ENCODE data around the gene EXOC3L1.

EXOC3L1 gene

DNA sequence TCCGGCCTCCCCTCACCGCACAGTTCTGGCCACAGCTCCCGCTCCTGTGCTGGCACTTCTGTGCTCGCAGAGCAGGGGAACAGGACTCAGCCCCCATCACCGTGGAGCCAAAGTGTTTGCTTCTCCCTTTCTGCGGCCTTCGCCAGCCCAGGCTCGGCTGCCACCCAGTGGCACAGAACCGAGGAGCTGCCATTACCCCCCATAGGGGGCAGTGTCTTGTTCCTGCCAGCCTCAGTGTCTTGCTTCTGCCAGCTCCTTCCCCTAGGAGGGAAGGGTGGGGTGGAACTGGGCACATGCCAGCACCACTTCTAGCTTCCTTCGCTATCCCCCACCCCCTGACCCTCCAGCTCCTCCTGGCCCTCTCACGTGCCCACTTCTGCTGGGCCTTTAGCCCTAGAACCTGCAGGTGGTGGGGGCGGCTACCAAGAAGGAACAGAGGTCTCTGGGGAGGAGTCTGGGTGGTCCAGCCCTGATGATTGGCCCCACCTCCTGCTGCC, 8.3 kb upstream of the EXOC3L1 start:
- no peak for DNase-seq

GRCh38 chr16:67197704-67198103, 7.8 kb upstream of the EXOC3L1 start:
- no peak for DNase-seq

GRCh38 chr16:67196881-67197280, 6.9 kb upstream of the EXOC3L1 start:
- DNase-seq, result no peak

DNA sequence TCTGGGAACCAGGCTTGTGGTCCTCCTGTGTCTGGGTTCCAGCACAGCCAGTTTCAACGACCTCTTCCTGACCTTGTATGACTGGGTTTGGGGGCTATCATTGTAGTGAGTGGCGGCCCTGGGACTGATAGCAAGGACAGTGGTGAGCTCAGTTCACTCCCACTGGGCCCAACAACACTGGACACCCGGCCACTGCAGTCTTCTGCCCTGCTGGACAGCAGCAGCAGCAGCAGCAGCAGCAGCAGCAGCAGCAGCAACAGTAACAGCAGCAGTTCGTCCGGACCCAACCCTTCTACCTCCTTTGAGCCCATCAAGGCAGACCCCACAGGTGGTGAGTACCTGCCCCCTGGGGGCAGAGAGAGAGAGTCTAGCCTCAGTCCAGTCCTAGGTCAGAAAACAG, 5.7 kb upstream of the EXOC3L1 start:
- DNase-seq, result no peak

GRCh38 chr16:67194260-67194659, 4.3 kb upstream of the EXOC3L1 start:
- no peak for DNase-seq

DNA sequence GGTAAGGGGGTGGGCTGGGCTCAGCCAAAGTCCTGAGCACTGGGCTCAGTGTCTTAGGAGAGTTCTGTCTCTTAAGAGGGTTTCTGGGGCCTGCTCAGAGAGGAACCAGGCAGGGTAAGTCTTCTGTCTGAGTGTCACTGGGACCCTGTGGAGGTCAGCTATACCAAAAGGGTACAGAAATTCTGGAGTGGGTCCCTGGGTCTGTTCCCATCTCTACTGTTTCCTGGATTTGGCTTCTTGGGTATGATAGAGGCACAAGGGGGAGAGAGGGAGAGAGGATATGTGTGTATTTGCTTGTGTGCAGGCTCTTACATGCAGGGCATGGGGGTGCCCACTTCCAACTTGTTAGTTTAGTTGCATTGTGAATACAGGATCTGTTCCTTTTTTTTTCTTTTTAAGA, 3.6 kb upstream of the EXOC3L1 start:
- no peak for DNase-seq

DNA sequence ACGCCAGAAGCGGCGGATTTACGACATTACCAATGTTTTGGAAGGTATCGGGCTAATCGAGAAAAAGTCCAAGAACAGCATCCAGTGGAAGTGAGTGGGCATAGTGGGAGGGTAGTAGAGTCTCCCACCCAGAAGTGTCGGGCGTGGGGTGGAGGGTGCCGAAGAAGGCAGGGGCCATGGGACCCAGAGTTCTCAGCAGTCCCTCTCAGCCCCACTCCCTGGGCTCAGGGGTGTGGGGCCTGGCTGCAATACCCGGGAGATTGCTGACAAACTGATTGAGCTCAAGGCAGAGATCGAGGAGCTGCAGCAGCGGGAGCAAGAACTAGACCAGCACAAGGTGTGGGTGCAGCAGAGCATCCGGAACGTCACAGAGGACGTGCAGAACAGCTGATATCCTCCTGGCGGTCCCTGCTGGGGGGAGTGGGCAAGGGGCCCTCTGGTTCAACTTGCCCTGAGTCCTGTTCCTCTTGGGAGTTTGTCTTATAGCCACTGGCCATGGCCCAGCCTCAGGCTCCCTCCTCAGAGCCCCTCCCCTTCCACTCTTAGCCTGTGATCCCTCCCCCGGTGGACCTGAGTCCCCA, 2.9 kb upstream of the EXOC3L1 start:
- no peak for DNase-seq

- peak; percentile 41 for DNase-seq
These were observed 2.2 kb upstream of the EXOC3L1 start, which contains the start of gene E2F4 for GRCh38 chr16:67191995-67192681. Gene E2F4, plus strand, starts transcription at chr16:67192155. Its CDS starts 73 bp downstream, at chr16:67192228.

DNA sequence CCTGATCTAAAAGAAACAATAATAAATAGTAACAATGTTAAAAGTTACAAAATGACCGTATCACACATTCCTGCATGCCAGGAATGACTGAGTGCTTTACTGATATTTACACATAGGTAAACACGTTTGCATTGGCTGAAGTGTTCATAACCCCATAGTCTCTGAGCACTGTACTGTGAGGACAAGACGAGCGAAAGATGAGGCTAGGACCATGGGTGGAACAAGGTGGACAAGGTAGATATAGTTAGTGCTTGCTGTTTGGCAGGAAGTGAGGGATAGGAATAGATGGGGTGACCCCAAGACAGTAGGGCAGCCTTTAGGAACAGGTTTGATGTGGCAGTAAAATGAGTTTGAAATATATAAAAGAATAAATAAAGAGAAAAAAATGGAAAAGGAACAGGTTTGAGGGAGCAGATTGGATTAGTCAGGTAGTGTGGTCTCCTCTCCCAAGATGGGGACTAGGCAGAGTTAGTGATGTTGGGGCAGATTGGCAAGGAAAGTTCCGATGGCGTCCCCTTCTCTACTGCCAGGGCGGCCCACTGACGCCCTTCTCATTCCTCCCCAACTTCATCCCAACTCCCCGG, 1.6 kb upstream of the EXOC3L1 start:
- no peak for DNase-seq

DNA sequence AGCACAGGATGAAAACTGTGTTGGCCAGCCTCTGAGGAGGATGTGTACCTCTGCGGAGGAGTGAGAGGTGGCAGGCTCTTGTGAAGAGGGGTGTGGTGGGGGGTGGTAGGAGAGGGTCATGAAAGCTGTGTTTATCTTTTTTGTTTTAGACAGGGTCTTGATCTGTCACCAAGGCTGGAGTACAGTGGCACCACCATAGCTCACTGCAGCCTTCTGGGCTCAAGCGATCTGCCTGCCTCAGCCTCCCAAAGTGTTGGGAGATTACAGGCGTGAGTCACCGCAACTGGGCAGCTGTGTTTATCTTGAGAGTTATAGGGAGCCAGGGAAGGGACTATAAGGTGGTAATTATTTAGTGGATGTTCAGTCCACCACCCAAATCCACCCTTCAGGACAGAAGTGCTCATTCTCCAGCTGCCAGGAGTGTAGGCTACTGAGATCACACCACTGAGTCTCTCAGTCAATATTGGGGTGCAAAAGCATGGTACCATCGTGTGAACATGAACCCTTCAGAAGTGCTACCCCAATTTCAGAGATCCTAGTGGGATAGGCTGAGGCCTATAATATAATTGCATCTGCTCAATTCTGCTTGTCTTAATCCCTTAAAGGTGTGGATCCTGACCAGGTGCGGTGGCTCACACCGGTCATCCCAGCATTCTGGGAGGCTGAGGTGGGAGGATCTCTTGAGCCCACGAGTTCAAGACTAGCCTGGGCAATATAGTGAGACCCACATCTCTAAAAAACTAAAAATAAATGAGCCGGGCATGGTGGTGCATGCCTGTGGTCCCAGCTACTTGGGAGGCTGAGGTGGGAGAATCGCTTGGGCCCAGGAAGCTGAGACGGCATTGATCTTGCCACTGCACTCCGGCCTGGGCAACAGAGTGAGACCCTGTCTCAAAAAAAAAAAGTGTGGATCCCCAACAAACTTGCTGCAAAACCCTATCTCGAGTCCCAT, 788 bp upstream of the EXOC3L1 start:
- DNase-seq, result no peak

- DNase-seq, result no peak
These were observed 1.1 kb downstream of the EXOC3L1 start for GRCh38 chr16:67188798-67189197.

- no peak for DNase-seq
These were observed 1.6 kb downstream of the EXOC3L1 start for GRCh38 chr16:67188323-67188722.

GRCh38 chr16:67187175-67187890, 2.6 kb downstream of the EXOC3L1 start:
- DNase-seq, result no peak

DNA sequence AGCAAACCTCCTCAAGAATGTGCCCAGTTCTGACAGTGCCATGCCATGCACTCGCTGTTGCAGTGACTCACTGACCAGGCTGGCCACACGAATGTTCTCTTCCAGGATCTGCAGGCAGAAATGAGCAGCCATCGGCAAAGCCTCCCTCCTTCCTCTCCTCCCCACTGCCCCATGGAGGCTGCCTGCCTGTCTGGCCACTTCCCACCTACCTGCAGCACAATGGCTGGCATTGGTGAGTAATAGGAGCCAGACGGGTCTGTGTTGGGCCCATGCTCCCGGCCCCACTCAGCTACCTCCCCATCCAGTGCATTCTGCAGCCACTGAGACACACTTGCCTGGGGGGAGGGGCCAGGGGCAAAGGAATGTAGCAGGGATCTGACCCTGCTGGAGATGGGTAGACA, 3.4 kb downstream of the EXOC3L1 start:
- no peak for DNase-seq

- no peak for DNase-seq
These were observed 4.2 kb downstream of the EXOC3L1 start for GRCh38 chr16:67185651-67186134.

GRCh38 chr16:67184995-67185650, 4.8 kb downstream of the EXOC3L1 start:
- peak; percentile 80 for DNase-seq

GRCh38 chr16:67184453-67184994, 5.4 kb downstream of the EXOC3L1 start:
- DNase-seq, result no peak

DNA sequence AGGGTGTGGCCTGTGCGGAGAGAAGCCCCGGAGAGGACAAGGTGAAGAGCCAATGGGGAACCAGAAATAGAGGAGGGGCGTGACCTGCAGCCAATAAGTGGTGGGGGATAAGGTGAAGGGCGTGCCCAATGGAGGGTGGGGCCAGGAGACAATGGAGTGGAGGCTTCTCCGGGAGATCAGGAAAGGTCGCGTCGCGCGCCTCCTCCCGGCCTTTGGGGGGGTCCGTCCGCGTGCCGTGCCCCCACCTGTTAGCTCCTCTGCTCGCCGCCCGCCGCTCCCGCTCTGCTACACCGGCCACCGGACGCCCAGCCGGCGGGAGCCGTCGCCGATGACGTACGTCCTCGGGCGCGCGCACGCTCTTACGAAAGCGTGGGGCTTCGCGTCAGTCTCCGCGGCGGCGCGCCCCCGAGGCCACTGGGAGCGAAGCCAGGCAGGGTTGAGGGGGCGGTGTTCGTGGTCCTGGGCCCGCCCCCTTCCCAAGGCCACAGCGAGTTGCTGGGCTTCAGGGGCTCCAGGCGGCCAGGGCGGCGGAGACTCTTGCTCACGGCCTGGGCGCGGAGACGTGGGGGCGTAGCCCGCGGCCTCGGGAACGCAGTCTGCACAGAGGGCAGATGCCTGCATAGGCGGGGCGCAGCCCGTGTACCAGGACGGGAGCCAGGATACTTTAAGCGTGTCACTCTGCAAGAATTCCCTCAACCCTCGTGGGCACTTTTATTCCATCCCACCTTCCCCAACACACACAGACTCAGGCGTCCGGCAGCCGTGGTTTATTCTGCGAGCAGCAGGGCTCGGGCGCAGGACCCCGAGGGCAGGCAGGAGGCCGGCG, 6.1 kb downstream of the EXOC3L1 start, which contains the start of gene MATCAP1:
Gene MATCAP1 (minus strand): TSS at position 337 of the 826 bp plus-strand sequence. CDS start 3,353 bp downstream, outside the sequence.
- DNase-seq, result peak; percentile 88

DNA sequence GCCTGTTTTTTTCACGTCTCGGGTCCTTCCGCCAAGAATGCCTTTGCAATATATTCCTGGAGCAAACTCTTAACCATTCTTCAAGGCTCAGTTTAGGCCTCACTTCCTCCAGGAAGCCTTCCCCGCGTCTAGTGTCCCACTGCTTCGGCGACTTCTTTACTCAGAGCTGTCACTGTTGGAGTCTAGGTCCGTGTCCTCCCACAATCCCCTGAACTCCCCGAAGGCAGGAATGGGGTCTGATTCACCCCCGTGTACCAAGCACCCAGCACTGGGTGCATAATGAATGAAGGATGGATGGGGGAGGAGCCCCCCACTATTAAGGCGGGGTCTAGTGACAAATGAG, 6.7 kb downstream of the EXOC3L1 start:
- no peak for DNase-seq

- no peak for DNase-seq
These were observed 7.6 kb downstream of the EXOC3L1 start for GRCh38 chr16:67182288-67182687.

Measured in GOT3 (cell line).